GM19099 (cell line): ENCODE measurements around the gene PTPRZ1.

Experiments used
- POLR2A ChIP-seq: IDR thresholded peaks from 3 replicates; pipeline ENCODE4 v1.6.1; 2011; ENCODE audit warnings: low read depth; ENCODE audit not compliant: insufficient read length; ENCODE audit errors: extremely low read depth

Gene PTPRZ1

GRCh38 chr7:121876656-121877500 is 3.9 kb downstream of the PTPRZ1 start:
- no peak for TF ChIP-seq POLR2A

- no peak for TF ChIP-seq POLR2A
Measured at GRCh38 chr7:121878918-121879464, 6.0 kb downstream of the PTPRZ1 start.

DNA sequence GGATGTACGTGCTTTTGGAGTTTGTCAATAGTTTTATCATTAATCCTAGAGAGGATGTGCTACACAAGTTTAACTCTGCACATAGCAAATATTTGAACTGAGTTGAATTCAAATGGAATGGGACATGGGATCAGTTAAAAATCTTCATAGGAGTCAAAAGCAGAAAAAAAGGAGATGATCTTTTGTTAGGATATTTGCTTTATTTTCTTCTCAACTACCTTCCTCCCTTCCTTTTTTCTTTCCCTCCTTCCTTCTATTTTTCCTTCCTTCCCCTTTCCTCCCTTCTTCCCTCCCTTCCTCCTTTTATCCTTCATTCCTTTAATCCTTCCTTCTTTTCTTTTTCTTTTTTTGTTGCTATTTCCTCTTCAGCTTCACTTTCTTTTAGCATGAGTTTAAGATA is 6.6 kb downstream of the PTPRZ1 start:
- TF ChIP-seq POLR2A, result no peak

DNA sequence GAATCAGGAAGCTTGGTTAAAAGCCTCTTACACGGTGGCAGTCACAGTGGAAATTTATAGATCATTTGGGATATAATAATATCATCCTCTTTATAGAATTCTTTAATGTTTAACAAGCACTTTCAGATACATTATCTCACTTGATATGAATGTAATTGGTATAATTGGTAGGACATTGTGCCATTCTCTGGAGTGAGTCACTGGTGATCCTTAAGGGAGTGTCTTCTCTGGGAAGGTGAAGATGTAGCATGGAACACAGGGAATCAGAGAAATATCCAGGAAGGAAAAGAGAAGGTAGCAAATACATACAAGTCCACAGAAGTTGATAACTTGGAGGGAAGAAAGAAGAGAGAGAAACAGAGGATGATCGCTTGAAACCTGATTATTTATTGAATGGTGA is 9.8 kb downstream of the PTPRZ1 start:
- TF ChIP-seq POLR2A, result no peak

DNA sequence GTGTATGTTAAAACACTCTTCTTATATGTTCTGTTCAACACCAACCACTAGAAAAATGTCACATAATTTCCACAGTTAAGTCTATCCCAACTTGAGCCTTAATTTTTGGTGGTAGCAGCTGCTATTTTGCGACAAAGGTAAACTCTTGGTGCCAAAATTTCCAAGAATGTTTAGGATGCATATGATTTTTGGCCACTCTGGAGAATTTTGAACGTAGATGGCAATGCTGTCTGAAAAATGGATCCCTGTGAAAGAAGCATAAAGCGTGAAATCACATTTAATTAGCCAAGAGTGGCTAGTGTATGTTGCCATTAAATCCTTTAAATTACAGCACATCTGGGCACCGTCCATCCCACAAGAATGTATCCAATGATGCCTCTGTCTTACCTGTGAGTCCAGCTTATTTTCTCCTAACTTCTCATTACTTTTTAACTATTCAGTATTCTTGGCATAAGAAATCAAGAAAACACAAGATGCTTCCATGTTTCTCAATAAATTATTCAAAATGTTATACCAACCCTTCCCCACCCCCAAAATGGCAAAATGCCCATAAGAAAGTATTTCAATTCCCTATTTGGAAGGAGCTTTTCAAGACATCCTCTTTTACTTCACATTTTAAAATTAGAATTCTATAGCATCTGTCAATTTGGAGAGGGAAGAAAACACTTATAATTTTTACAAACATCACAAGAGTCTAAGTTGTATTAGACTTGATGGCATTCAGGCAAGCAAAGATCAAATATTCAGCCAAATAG is 12.4 kb downstream of the PTPRZ1 start:
- no peak for TF ChIP-seq POLR2A

DNA sequence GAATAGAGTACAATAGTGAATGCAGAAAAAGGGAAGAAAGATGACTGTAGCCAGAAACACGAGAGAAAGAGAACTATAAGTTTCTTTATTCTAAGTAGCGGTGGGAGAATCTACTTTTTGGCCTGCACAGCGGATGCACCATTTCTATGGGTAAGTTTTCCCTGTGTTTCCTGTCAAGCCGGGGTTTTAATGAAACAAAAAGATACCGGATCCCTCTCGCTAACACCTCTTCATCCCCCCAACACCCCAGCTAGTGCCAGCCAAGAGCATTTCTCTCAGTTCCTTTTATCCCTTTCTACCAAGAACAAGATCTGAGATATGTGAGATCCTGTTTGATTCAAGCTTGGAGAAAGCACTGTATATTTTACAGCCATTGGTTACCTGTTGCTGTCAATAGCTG is 14.7 kb downstream of the PTPRZ1 start:
- no peak for TF ChIP-seq POLR2A

DNA sequence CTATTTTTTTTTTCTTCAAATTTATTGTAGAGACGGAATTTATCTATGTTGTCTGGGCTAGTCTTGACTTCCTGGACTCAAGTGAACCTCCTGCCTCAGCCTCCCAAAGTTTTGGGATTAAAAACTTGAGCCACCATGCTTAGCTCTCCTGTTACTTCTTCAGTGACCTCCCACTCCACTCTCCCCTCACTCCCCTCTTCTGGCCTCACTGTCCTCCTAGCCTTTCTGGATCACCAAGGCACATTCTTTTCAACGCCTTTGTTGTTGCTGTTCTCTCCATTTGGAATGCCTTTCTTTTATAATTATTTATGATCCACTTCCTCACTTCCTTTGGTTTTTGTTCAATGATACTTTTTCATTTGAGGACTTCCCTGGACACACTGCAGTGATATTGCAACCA is 17.9 kb downstream of the PTPRZ1 start:
- no peak for TF ChIP-seq POLR2A

DNA sequence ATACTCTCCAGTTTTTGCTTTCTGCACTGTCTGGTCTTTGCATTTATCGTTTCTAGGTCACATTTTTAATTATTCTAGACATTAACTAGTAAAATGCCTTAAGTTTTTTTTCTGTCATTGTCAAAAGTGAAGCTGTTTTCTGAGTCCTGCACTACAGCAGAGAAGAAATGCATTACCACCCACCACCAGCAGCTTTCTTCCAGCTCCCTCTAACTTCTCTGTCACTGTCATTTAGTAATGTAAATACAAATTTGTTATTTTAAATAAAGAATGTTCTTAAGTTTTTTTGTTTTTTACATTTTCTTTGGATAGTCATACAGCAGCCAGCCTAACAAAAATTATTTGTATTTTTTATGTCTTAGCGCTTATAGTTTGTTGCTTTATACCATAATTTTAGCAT is 18.8 kb downstream of the PTPRZ1 start:
- TF ChIP-seq POLR2A, result no peak

DNA sequence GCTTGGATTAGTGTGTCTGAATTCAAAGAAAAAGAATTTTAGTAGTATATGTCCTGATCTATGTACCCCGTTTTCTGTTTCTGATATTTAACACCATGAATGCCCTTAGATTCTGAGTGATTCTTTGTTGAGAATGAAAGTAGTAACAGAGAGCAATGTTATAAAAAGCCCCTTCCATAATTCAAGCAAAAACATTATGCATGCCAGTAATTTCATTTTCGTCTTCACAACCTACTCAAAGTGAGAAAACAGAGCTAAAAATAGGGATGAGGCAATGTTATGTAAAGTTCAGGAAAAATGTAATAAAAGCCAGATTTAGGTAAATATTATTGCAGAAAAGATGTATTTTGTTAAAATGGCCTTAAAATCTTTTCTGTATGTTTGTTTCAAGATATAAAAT is 28.1 kb downstream of the PTPRZ1 start:
- no peak for TF ChIP-seq POLR2A

DNA sequence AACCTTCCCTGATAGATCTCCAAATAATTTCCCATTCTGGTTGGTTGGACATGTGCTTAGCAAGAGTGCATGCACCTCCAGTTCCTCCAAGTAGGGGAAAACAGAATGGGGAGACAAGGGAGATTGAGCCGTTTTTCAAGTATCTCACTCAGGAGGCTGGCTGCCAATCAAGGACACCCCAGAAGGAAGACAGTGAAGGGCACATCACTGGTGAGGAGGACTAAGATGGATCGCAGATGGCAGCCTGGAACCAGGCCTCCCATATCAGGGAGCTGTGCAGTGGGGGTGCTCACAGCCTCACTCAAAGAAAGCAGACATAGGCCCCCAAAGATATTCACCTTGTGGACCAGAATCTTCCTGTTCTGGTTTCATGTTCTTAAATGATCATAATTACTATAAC is 31.2 kb downstream of the PTPRZ1 start:
- no peak for TF ChIP-seq POLR2A

DNA sequence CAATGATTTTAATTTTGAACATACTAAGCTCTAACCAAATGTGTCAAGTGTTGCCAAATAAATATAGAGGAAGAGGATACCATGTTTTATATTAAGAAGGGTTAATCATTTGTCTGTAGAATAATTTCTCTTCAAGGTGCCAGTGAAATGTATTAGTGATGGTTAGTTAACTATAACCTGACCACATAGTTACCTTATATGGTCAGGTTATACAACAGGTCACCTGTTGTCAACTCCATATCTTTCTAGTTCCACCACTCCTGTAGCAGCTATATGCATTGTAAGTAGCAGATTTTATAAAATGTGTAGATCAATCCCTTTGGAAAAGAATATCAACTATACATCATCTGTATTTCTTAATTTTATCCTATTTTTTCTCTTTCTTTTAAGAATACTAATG is 35.1 kb downstream of the PTPRZ1 start:
- TF ChIP-seq POLR2A, result no peak

DNA sequence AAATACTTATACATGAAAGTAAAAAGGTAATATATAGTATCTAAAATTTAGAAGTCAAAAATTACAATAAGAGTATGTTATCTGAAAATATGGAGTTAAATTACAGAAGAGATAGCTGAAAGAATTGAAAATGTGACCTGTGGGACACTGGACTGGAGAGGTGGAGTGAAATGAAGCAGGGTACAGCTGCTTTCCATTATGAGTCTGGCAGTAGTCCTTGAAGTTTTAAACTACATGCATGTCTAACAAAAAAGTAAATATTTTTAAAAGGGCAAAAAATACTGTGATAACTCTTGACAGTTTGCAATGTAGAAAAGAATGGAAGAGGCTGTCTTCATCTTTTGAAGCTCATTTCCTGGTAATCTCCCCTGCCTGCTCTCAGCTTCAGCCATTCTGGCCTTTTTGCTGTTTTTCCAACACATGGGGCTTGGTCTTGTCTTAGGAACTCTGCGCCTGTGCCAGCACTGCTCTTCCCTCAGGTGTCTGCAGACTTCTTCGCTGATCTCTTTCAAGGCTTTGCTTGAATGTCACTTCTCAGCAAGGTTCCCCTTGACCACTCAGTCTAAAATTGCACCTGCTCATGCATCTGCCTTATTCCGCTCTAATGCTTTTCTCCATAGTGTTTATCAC is 36.9 kb downstream of the PTPRZ1 start:
- no peak for TF ChIP-seq POLR2A

- no peak for TF ChIP-seq POLR2A
Measured at GRCh38 chr7:121913947-121914675, 41.1 kb downstream of the PTPRZ1 start.

- TF ChIP-seq POLR2A, result no peak
Measured at GRCh38 chr7:121914676-121915279, 41.8 kb downstream of the PTPRZ1 start.
